NCI-H748 treated with DMSO at 0.1 percent for 48 hours (cell line): Measurements from ENCODE around the gene IGFBP3.

ENCODE experiments used
- DNase-seq: peaks from one replicate; lab custom pipeline; 2025; lab: John Stamatoyannopoulos, UW

Gene IGFBP3

GRCh38 chr7:45891462-45892402 is 29.3 kb downstream of the IGFBP3 start:
- DNase-seq = no peak

- peak; percentile 44 for DNase-seq
Observed at GRCh38 chr7:45890902-45891461, 30.1 kb downstream of the IGFBP3 start.

GRCh38 chr7:45890125-45890901 is 30.8 kb downstream of the IGFBP3 start:
- no peak for DNase-seq

- DNase-seq = no peak
Observed at GRCh38 chr7:45889367-45890067, 31.6 kb downstream of the IGFBP3 start.

GRCh38 chr7:45888993-45889366 is 32.1 kb downstream of the IGFBP3 start:
- peak; percentile 27 for DNase-seq

- no peak for DNase-seq
Observed at GRCh38 chr7:45888185-45888992, 32.7 kb downstream of the IGFBP3 start, which contains the start of gene IGFBP1. Gene IGFBP1, plus strand, starts transcription at chr7:45888488. Its CDS starts 165 bp downstream, at chr7:45888653.

- DNase-seq = no peak
Observed at GRCh38 chr7:45886931-45887667, 34.0 kb downstream of the IGFBP3 start.

- no peak for DNase-seq
Observed at GRCh38 chr7:45885264-45885882, 35.7 kb downstream of the IGFBP3 start.

GRCh38 chr7:45884136-45884535 is 36.9 kb downstream of the IGFBP3 start:
- no peak for DNase-seq

GRCh38 chr7:45882465-45882810 is 38.6 kb downstream of the IGFBP3 start:
- peak; percentile 62 for DNase-seq

GRCh38 chr7:45881759-45882464 is 39.2 kb downstream of the IGFBP3 start:
- no peak for DNase-seq

GRCh38 chr7:45881280-45881758 is 39.8 kb downstream of the IGFBP3 start:
- DNase-seq = no peak

- no peak for DNase-seq
Observed at GRCh38 chr7:45880433-45880860, 40.6 kb downstream of the IGFBP3 start.

- no peak for DNase-seq
Observed at GRCh38 chr7:45878457-45879144, 42.5 kb downstream of the IGFBP3 start.

- DNase-seq = no peak
Observed at GRCh38 chr7:45876519-45876918, 44.6 kb downstream of the IGFBP3 start.

- no peak for DNase-seq
Observed at GRCh38 chr7:45874408-45875131, 46.5 kb downstream of the IGFBP3 start.

- no peak for DNase-seq
Observed at GRCh38 chr7:45873355-45873754, 47.7 kb downstream of the IGFBP3 start.

- no peak for DNase-seq
Observed at GRCh38 chr7:45873035-45873354, 48.1 kb downstream of the IGFBP3 start, which contains the start of gene CCDC201. Gene CCDC201, minus strand, starts transcription at chr7:45873082. Its CDS starts 75 bp downstream, at chr7:45873007.
